Measurements from ENCODE around the gene DAZL.

DAZL gene

DNA sequence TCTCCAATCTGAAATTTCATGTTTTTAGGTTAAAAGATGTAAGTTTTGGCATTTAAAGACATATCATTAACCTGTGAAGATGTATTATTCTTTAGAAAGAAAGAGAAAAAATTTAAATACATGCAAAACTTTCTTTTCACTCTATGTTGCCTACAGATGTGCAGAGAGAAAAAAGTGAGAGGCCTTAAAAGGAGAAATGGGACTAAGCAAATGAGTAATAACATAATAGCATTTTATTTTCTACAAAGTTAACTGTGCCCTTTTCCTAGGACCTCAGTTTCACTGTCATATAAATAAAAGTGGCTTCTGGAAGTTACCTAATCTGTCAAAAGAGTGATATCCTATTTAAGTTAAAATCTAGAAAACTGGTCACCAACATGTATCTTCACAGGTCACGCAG, 16.1 kb downstream of the DAZL start:
- TF ChIP-seq, protein P1, sequence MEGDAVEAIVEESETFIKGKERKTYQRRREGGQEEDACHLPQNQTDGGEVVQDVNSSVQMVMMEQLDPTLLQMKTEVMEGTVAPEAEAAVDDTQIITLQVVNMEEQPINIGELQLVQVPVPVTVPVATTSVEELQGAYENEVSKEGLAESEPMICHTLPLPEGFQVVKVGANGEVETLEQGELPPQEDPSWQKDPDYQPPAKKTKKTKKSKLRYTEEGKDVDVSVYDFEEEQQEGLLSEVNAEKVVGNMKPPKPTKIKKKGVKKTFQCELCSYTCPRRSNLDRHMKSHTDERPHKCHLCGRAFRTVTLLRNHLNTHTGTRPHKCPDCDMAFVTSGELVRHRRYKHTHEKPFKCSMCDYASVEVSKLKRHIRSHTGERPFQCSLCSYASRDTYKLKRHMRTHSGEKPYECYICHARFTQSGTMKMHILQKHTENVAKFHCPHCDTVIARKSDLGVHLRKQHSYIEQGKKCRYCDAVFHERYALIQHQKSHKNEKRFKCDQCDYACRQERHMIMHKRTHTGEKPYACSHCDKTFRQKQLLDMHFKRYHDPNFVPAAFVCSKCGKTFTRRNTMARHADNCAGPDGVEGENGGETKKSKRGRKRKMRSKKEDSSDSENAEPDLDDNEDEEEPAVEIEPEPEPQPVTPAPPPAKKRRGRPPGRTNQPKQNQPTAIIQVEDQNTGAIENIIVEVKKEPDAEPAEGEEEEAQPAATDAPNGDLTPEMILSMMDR (IDR thresholded peaks at IDR 0.05; ENCODE audit: insufficient read depth, low read length, missing control alignments), result no peak
- H3K4me3 ChIP-seq (ENCODE audit: low read depth, low read length), result no peak overlapping the region
- no peak for DNase-seq (ENCODE audit: low read depth, low spot score)
- CTCF ChIA-PET, result interaction anchor here (1.6 to 2.6 kb wide), 2 partner anchors 10 to 321 kb away, joined by 4 to 9 read pairs; no protein-coding TSS in a partner anchor
- POLR2A ChIA-PET, result no interaction called here

DNA sequence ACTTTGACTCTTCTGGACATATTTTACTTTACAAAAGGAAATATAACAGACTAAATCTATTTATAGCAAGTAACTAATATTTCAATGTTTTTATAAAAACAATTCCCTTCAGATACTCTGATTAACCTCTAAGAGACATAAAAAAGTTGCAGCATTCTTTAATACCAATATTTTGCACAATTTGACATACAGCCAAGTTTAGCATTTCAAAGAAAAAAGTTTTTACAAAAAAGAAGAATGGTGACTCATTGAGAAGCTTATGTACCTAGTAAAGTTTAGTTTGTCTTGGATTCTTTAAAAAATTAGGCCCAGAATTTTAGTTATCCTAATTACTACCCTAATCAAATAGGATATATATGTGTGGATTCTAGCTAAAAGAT, 17.6 kb downstream of the DAZL start:
- CTCF ChIA-PET, result interaction anchor here (0.9 to 2.6 kb wide), 10 partner anchors 8 to 320 kb away, joined by 3 to 9 read pairs (median 4); no protein-coding TSS in a partner anchor
- no peak overlapping the region for H3K4me3 ChIP-seq (ENCODE audit: low read depth, low read length)
- TF ChIP-seq, protein P1 (IDR thresholded peaks at IDR 0.05; ENCODE audit: insufficient read depth, low read length, missing control alignments), result no peak
- POLR2A ChIA-PET, result no interaction called here
- no peak for DNase-seq (ENCODE audit: low read depth, low spot score)

DNA sequence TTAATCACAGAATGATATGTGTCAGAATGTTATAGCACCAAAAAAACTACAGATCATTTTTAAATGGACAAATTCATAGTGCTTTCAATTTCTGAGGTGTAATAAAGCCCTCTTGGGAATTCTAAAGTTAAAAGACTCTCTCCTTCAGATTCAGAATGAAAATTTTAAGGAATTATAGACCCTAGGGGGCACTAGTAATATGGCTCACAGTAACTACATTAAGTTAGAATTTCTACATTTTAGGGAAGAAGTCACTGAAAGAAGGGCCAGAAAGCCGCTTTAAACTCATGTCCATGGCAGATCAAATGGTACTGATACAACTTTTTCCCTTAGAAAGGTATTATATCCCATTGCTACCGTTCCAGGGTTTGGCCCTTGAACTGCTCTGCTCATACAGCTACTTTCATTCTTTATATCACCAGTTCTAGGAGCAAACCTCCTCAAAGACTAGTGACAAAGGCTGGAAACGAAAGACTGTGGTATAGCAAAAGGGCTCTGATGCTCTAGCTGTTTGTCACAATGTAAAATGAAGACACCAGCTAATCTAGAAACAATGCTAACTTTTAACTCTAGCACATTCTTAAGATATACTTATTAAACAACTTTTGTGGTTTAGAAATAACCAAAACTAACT, 18.1 kb downstream of the DAZL start:
- POLR2A ChIA-PET, result no interaction called here
- DNase-seq (ENCODE audit: low read depth, low spot score), result no peak
- TF ChIP-seq, protein P1 (IDR thresholded peaks at IDR 0.05; ENCODE audit: insufficient read depth, low read length, missing control alignments), result no peak
- CTCF ChIA-PET, result interaction anchor here (0.7 to 2.6 kb wide), 8 partner anchors 9 to 319 kb away, joined by 3 to 9 read pairs (median 4); no protein-coding TSS in a partner anchor
- no peak overlapping the region for H3K4me3 ChIP-seq (ENCODE audit: low read depth, low read length)

DNA sequence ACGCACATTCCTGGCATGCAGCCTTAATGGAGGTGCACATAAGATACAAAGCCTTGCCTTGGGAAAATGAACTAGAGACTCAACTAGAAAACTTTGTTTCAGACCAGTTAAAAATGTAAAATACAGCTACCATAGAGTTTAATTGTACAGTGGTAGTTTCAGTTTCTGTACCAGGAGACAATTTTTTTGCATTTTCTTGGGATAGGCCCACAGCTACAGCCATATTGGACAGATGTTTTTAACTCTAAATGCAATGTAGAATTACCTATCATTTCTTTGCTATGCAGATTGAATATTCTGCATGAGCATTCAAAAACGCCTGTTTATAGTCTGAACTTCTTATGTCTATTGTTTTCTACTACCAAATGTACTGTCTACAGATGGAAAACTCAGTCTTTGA, 20.3 kb downstream of the DAZL start:
- DNase-seq (ENCODE audit: low read depth, low spot score), result no peak
- ChIA-PET CTCF (no interaction called here), POLR2A (no interaction called here)
- no peak overlapping the region for H3K4me3 ChIP-seq (ENCODE audit: low read depth, low read length)
- TF ChIP-seq, protein P1 (IDR thresholded peaks at IDR 0.05; ENCODE audit: insufficient read depth, low read length, missing control alignments), result no peak

DNA sequence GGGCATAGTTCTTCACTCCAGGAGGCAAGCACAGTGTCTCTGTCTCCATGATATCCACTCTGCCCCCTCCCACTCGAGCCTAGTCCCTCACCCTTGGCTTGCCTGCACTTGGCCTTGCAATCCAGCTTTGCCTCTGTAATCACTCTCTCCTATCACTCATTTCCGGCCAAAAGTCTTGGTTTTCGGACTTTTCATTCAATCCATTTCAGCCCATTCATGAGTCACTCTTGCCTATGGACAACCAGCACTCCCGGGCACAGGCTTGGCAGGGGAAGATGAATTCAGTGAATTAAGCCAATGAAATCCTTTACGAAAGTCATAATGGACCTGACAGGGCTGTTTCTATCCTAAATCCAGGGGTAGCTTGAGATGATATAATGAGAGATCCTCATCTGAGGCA, 21.7 kb downstream of the DAZL start:
- H3K4me3 ChIP-seq (ENCODE audit: low read depth, low read length), result no peak overlapping the region
- TF ChIP-seq, protein P1 (IDR thresholded peaks at IDR 0.05; ENCODE audit: insufficient read depth, low read length, missing control alignments), result no peak
- ChIA-PET CTCF (interaction anchor here (0.6 kb wide), 1 partner anchor 13 kb away, joined by 3 read pairs; no protein-coding TSS in a partner anchor), POLR2A (no interaction called here)
- no peak for DNase-seq (ENCODE audit: low read depth, low spot score)

DNA sequence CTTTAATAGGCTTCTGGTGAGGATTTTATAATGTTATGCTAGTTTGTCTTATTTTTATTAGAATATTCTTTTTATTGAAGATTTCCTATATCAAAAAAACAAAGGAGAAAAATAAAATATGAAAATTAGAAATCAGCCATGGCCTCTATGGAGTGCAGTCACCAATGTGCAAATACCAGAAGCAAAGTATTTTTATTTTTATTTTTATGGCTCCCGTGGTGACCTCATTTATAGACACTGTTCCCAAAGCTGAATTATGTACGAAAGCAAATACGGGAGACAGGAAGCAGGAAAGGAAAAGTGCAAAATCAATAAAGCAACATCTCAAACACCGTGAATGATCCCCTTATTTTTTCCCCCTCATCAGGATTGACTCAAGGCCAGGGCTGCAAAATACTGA, 35.1 kb downstream of the DAZL start:
- no peak for DNase-seq (ENCODE audit: low read depth, low spot score)
- TF ChIP-seq, protein P1 (IDR thresholded peaks at IDR 0.05; ENCODE audit: insufficient read depth, low read length, missing control alignments), result no peak
- ChIA-PET POLR2A (no interaction called here), CTCF (interaction anchor here (0.7 kb wide), 1 partner anchor 185 kb away, joined by 3 read pairs; no protein-coding TSS in a partner anchor)
- no peak overlapping the region for H3K4me3 ChIP-seq (ENCODE audit: low read depth, low read length)
